Esophagus squamous epithelium (tissue), 5 donors: Measurements from ENCODE around the gene TK2. TPM values are rescaled to one million over a fixed set of nuclear protein-coding genes. Genes with fewer than 3 reads are reported as not detected.

Source experiments
- DNase-seq: peaks from one replicate; lab custom pipeline; 2025; lab: John Stamatoyannopoulos, UW
- H3K27ac ChIP-seq, 4 donors: fragments of 200-600 bp; sonication (generic); one replicate each; pipeline ENCODE4 v1.5.1; 2016 to 2019; ENCODE audit warnings: mild to moderate bottlenecking in 1 of 4
- H3K27me3 ChIP-seq, 4 donors: fragments of 200-600 bp; sonication (generic); 1 replicate in 3 of 4; 2 replicates in 1 of 4; pipeline versions ENCODE4 v1.5.1 to v1.6.0; 2017 to 2021; ENCODE audit warnings: antibody characterized with exemption in 1 of 4
- H3K36me3 ChIP-seq, 3 donors: fragments of 200-600 bp; sonication (generic); one replicate each; pipeline ENCODE4 v1.5.1; 2016 to 2019
- H3K4me1 ChIP-seq, 3 donors: fragments of 200-600 bp; sonication (generic); one replicate each; pipeline ENCODE4 v1.5.1; 2017 to 2019
- H3K4me3 ChIP-seq, 4 donors: fragments of 200-600 bp; sonication (generic); 1 replicate in 3 of 4; 2 replicates in 1 of 4; pipeline ENCODE4 v1.5.1; 2016 to 2019; ENCODE audit warnings: mild to moderate bottlenecking in 2 of 4, moderate library complexity in 1 of 4
- H3K9me3 ChIP-seq, 3 donors: fragments of 200-600 bp; sonication (generic); one replicate each; pipeline ENCODE4 v1.5.1; 2016 to 2019
- POLR2A ChIP-seq, 4 donors: fragments of 450-650 bp; IDR thresholded peaks; one replicate each; pipeline ENCODE4 v1.6.1; 2017; ENCODE audit warnings: antibody characterized with exemption in 4 of 4, mild to moderate bottlenecking in 4 of 4, moderate library complexity in 3 of 4
- WGBS, 2 donors: methylation state at CpG; one replicate each; pipeline ENCODE4 v1.1.5; 2018; 5-methylcytosine and 5-hydroxymethylcytosine counted together
- intact Hi-C: fragments of 100-400 bp; cut with DNase I; formaldehyde crosslinking; loops from one replicate; pipeline ENCODE4 v1.15.0; 2022
- total RNA-seq, 4 donors: library from RNA; depleted of rRNA; stranded (reverse); fragments of >200 nt; gene quantifications; one replicate each; pipeline ENCODE4 v1.1.0, GENCODE V29; 2016
- TF ChIP-seq, protein P1 (sequence below), 6 experiments: fragments of 450-650 bp in 4 of 6; fragments of 200-600 bp in 2 of 6; sonication (generic) in 2 of 6; IDR thresholded peaks; one replicate each; pipeline ENCODE4 v1.5.1; 2016 to 2019; ENCODE audit warnings: antibody characterized with exemption in 6 of 6, mild to moderate bottlenecking in 4 of 6, moderate library complexity in 4 of 6
- donor health status: DM: yes; HTN: yes; CAD: no.

TK2 gene
- total RNA-seq, 4 donors from 2014 or later: 5.6 to 22.5 (median 13.5) TPM

DNA sequence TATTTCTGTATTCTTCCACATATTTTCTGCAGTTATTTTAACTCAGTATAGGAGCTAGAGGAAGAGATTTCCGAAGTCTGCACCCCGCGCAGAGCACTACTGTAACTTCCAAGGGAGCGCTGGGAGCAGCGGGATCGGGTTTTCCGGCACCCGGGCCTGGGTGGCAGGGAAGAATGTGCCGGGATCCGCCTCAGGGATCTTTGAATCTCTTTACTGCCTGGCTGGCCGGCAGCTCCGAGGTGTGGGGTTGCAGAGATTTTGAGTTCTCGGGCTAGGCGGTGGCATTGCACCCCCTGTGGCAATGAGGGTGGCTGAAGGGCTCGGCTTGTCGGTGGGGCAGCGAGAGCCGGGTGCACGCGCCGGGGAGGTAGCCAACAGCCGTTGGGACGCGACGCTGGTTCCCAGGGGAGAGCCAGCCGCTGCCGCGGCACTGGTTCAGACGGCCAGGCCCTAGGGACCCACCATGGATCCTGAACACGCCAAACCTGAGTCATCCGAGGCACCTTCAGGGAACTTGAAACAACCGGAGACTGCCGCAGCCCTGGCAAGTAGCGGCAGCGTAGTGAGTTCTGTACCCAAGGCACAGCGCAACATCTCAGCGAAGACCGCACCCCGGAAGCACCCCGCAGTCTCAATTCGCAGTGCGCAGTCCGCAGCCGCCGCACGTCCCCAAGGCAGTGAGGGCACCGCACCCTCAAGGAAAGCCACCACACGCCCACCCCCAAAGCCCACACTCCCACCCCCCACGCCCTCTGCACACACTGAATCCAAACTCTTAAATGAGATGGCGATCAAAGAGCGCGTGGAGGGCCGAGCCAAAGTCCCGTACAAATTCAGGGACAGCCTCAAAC, 16.4 kb upstream of the TK2 start, which contains the start of gene CMTM1:
TSS of gene CMTM1 (plus strand) at position 389 of the 851 bp plus-strand sequence. CDS start at position 464, 75 bp downstream.
- Histone ChIP-seq H3K27ac (no peak within 1 kb of the TSS), H3K36me3 (peaks cover 0 to 53% (median 5%) of the 10 kb centered on the region in 3 donors), H3K4me3 (no peak within 1 kb of the TSS), H3K27me3 (no peaks in the 10 kb centered on the region), H3K4me1 (peaks cover 0 to 16% (median 0%) of the 10 kb centered on the region in 3 donors), H3K9me3 (no peaks in the 10 kb centered on the region)
- WGBS, 2 donors: 91 to 93% methylated on average over 19 to 49 of the region's 54 CpGs
- intact Hi-C loops: no loop called here
- no peak for DNase-seq
- TF ChIP-seq, protein P1, sequence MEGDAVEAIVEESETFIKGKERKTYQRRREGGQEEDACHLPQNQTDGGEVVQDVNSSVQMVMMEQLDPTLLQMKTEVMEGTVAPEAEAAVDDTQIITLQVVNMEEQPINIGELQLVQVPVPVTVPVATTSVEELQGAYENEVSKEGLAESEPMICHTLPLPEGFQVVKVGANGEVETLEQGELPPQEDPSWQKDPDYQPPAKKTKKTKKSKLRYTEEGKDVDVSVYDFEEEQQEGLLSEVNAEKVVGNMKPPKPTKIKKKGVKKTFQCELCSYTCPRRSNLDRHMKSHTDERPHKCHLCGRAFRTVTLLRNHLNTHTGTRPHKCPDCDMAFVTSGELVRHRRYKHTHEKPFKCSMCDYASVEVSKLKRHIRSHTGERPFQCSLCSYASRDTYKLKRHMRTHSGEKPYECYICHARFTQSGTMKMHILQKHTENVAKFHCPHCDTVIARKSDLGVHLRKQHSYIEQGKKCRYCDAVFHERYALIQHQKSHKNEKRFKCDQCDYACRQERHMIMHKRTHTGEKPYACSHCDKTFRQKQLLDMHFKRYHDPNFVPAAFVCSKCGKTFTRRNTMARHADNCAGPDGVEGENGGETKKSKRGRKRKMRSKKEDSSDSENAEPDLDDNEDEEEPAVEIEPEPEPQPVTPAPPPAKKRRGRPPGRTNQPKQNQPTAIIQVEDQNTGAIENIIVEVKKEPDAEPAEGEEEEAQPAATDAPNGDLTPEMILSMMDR (IDR thresholded peaks at IDR 0.05): no peak
- TF ChIP-seq POLR2A (IDR thresholded peaks at IDR 0.05): no peak

DNA sequence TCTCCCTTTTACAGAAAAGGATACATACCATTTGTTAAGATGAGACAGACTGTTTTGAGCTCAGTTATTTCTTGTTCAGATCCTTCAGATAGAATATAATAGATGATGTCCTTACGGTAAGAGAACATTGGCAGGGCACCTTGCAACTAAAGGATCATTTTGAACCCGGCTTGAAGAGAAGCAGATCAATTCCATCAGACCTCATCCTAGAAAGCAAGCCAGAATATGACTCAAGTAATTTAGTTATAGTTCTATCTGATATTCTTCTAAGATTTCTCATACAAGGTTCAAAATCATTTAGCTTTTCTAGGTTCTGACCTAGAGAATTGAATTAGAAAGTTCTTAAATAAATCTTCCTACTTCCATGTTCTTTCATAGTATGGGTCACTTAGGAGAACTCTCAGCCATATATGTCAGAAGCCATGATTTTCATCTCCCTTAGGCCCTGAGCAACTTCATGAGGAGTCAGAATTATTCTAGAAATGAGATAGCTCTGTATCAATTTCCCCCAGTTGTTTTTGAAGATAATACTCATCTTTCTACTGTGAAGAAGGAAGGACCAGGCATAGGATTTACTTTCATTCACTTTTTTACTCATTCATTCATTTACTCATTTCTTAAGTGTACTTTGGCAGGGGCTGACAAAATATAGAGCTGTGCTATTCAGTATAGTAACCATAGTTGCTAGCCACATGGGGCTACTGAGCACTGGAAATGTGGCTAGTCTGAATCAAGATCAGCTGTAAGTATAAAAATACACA, 13.8 kb upstream of the TK2 start:
- 87 to 89% methylated on average over 2 of the region's 2 CpGs for WGBS, 2 donors
- DNase-seq: no peak
- H3K9me3 ChIP-seq: no peaks in the 10 kb centered on the region
- peaks cover 0 to 71% (median 5%) of the 10 kb centered on the region in 3 donors for H3K36me3 ChIP-seq
- H3K4me1 ChIP-seq: no peaks in the 10 kb centered on the region
- TF ChIP-seq, protein P1 (IDR thresholded peaks at IDR 0.05): no peak
- TF ChIP-seq POLR2A (IDR thresholded peaks at IDR 0.05): no peak
- intact Hi-C loops: no loop called here
- H3K27ac ChIP-seq: no peak overlapping the region
- no peaks in the 10 kb centered on the region for H3K27me3 ChIP-seq
- H3K4me3 ChIP-seq: no peak overlapping the region

DNA sequence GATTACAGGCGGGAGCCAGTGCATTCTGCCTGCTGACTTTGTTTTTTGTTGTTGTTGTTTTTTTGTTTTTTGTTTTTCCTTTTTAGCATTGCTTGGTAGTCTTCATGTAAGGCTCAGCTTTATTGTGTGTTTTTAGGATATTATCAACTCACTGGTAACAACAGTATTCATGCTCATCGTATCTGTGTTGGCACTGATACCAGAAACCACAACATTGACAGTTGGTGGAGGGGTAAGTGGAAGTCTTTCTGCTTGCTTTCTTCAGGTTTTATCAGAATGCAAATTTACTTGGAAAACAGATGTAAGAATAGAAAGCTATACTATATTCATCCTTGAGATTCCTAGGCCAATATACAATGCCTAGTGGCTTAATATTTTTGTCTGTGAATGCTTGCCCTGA, 13.1 kb upstream of the TK2 start:
- H3K4me3 ChIP-seq: no peak overlapping the region
- intact Hi-C loops: no loop called here
- no peak for TF ChIP-seq POLR2A (IDR thresholded peaks at IDR 0.05)
- TF ChIP-seq, protein P1 (IDR thresholded peaks at IDR 0.05): no peak
- H3K36me3 ChIP-seq: peaks cover 0 to 74% (median 5%) of the 10 kb centered on the region in 3 donors
- no peak overlapping the region for H3K27ac ChIP-seq
- H3K4me1 ChIP-seq: no peaks in the 10 kb centered on the region
- DNase-seq: no peak
- 70 to 89% methylated on average over 2 of the region's 2 CpGs for WGBS, 2 donors
- no peaks in the 10 kb centered on the region for H3K9me3 ChIP-seq
- no peaks in the 10 kb centered on the region for H3K27me3 ChIP-seq

DNA sequence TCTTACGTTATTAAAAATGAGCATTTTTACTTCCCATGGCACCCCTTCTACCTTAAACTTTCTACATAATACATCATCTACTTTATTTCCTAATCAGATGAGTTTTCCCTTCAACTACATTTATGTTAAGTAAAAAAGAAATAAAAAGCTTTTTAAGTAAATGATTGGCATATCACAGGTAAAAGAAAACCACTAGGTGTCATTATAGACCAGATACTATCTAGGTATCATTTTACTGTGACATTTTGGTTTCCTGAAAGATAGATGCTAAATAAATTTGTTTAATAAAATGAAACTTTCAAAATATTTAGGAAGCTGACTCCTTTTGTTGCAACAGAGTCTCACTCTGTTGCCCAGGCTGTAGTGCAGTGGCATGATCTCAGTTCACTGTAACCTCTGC, 12.5 kb upstream of the TK2 start:
- WGBS, 2 donors: 73 to 78% methylated on average over 1 of the region's 1 CpG
- TF ChIP-seq POLR2A (IDR thresholded peaks at IDR 0.05): no peak
- TF ChIP-seq, protein P1 (IDR thresholded peaks at IDR 0.05): peak in 3 of 6 experiments; percentile 7 to 21 (median 8)

More for the DNA sequence above, 12.5 kb upstream of the TK2 start:
- DNase-seq: no peak
- Histone ChIP-seq H3K27ac (no peak overlapping the region), H3K4me1 (no peaks in the 10 kb centered on the region), H3K27me3 (no peaks in the 10 kb centered on the region), H3K9me3 (no peaks in the 10 kb centered on the region), H3K36me3 (peaks cover 0 to 74% (median 5%) of the 10 kb centered on the region in 3 donors), H3K4me3 (no peak overlapping the region)
- intact Hi-C loops: no loop called here
